GM10266 (cell line): ENCODE data around the gene NAALADL2.
"Not testable (repeated sequence)": the region's sequence is repeated elsewhere in the genome, so short reads cannot be mapped to it uniquely, and the experiment has no call there.

Source experiments
- DNase-seq: peaks from one replicate; pipeline ENCODE4 v3.0.0; 2012; ENCODE audit errors: extremely low spot score
- CTCF ChIP-seq: IDR thresholded peaks from 2 replicates; pipeline ENCODE4 v1.5.1; 2012; ENCODE audit warnings: mild to moderate bottlenecking, low read depth; ENCODE audit not compliant: control insufficient read depth, insufficient read depth; ENCODE audit errors: missing control alignments

The NAALADL2 gene

GRCh38 chr3:175447521-175447920 is 588.4 kb downstream of the NAALADL2 start:
- no peak for TF ChIP-seq CTCF
- DNase-seq = no peak

DNA sequence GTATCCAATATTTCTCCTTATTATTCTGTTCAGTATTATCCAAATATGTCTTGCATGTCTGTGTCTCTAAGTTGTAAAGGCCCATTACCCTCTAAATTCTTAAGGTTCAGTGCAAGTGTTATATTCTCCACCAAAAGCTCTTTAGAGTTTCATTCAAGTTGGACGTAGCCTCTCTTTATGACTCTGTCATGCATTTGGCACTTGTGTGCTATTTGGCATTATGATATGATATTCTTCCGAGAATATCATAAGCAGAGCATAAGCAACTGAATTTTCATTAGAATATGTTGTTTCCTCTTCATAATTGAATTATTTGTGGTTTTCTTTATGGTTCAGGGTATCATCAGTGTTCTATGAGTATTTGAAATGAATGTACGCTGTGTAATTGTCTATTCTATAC is 594.2 kb downstream of the NAALADL2 start:
- no peak for DNase-seq
- TF ChIP-seq CTCF = no peak

DNA sequence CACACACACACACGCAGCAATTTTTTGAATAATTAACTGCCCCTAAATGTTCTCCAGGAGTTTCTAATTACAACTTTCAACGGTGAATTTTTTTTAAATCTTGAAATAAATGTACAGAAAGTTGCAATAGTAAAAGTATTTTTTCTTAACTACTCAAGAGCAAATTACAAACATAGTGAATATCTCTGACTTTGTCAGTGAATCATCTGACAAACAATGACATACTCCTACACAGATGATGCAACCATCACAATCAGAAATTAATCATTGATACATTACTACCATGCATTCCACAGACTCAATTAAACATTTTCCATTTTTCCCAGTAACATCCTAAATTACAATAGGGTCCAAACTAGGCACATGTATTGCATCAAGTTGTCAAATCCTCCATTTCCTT is 597.3 kb downstream of the NAALADL2 start:
- no peak for DNase-seq
- no peak for TF ChIP-seq CTCF

GRCh38 chr3:175457301-175457700 is 598.2 kb downstream of the NAALADL2 start:
- TF ChIP-seq CTCF = no peak
- no peak for DNase-seq

- DNase-seq = not testable (repeated sequence)
Observed at GRCh38 chr3:175460849-175461399, 601.8 kb downstream of the NAALADL2 start.

DNA sequence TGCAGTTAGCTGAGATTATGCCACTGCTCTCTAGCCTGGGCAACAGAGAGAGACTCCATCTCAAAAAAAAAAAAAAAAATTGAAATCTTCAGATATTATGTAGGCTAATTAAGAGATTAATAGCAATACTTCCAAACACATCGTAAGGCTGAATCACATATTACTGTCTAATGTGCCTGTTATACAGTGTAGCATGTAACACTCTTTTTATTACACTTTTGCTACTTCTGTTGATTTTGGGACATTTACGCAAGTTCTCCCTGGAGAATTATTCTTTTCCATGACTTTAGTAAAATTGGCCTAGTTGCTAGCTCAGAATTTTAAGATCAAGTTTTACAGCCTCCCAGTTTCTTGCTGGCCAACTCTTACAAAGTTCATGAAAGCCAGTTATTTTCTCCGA is 605.2 kb downstream of the NAALADL2 start:
- no peak for TF ChIP-seq CTCF
- DNase-seq = no peak

- no peak for DNase-seq
Observed at GRCh38 chr3:175469124-175469523, 610.0 kb downstream of the NAALADL2 start.

More at GRCh38 chr3:175469124-175469523, 610.0 kb downstream of the NAALADL2 start:
- no peak for TF ChIP-seq CTCF
